WI38 (cell line): ENCODE results near the gene CYP26B1.

Experiments
- H3K4me3 ChIP-seq: 2 replicates; pipeline ENCODE4 v1.5.1; 2011; ENCODE audit warnings: low read depth, mild to moderate bottlenecking, control low read depth, low read length
- TF ChIP-seq, protein P1 (sequence below): IDR thresholded peaks from 2 replicates; pipeline ENCODE4 v1.5.1; 2012; ENCODE audit warnings: low read depth, mild to moderate bottlenecking, control low read depth, low read length

Gene CYP26B1

GRCh38 chr2:72106978-72107377, 40.7 kb downstream of the CYP26B1 start:
- TF ChIP-seq, protein P1, sequence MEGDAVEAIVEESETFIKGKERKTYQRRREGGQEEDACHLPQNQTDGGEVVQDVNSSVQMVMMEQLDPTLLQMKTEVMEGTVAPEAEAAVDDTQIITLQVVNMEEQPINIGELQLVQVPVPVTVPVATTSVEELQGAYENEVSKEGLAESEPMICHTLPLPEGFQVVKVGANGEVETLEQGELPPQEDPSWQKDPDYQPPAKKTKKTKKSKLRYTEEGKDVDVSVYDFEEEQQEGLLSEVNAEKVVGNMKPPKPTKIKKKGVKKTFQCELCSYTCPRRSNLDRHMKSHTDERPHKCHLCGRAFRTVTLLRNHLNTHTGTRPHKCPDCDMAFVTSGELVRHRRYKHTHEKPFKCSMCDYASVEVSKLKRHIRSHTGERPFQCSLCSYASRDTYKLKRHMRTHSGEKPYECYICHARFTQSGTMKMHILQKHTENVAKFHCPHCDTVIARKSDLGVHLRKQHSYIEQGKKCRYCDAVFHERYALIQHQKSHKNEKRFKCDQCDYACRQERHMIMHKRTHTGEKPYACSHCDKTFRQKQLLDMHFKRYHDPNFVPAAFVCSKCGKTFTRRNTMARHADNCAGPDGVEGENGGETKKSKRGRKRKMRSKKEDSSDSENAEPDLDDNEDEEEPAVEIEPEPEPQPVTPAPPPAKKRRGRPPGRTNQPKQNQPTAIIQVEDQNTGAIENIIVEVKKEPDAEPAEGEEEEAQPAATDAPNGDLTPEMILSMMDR: no peak
- no peak overlapping the region for H3K4me3 ChIP-seq

DNA sequence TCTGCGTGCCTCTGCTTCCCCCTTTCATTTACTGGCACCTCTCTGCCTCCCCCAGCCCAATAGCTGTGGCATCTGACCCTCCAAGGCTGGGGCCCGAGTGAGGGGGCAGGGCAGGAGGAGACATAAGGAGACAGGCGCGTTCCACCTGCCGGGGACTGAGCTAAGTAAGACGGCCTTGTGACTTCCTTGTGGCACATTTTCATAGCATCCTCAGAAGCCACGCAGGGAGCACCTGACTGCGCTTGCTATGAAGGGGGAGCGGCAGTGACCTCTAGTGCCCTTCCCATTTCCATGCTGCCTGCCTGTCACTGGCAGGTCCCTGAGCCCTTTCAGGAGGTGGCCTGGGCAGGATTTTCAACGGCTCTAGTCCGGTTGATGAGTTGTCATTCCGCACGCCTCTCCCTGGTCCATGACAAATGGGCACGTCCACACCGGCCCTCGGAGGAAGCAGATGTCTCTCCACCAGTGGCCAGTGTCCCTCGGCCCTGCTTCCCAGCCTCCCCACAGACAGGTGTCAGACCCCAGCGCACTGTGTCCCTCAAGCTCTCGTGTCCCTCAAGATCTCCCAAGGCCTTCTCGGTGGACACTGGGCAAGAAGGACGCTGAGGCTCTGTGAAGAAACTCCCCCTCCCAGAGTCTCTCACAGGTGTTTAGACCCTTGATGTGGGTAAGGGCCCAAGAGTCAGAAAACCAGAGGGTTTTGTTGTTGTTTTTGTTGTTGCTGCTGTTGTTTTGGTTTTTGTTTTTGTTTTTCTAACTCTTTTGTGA, 42.7 kb downstream of the CYP26B1 start:
- TF ChIP-seq, protein P1: no peak
- no peak overlapping the region for H3K4me3 ChIP-seq

GRCh38 chr2:72103690-72104089, 44.0 kb downstream of the CYP26B1 start:
- TF ChIP-seq, protein P1: no peak
- no peak overlapping the region for H3K4me3 ChIP-seq

- TF ChIP-seq, protein P1: no peak
- H3K4me3 ChIP-seq: no peak overlapping the region
Observed at GRCh38 chr2:72103161-72103560, 44.5 kb downstream of the CYP26B1 start.

- H3K4me3 ChIP-seq: no peak overlapping the region
- TF ChIP-seq, protein P1: no peak
Observed at GRCh38 chr2:72098935-72099334, 48.7 kb downstream of the CYP26B1 start.

DNA sequence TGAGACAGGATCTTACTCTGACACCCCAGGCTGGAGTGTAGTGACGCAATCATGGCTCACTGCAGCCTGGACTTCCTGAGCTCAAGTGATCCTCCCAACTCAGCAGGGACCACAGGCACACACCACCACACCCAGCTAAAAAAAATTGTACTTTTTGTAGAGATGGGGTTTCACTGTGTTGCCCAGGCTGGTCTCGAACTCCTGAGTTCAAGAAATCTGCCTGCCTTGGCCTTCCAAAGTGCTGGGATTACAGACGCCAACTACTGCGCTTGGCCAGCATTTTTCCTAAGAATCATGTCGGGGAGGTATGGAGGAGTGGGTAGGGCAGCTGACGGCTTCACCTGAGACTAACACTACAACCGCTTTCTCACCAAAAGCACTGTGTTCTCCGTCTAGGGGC, 50.4 kb downstream of the CYP26B1 start:
- H3K4me3 ChIP-seq: no peak overlapping the region
- TF ChIP-seq, protein P1: no peak

DNA sequence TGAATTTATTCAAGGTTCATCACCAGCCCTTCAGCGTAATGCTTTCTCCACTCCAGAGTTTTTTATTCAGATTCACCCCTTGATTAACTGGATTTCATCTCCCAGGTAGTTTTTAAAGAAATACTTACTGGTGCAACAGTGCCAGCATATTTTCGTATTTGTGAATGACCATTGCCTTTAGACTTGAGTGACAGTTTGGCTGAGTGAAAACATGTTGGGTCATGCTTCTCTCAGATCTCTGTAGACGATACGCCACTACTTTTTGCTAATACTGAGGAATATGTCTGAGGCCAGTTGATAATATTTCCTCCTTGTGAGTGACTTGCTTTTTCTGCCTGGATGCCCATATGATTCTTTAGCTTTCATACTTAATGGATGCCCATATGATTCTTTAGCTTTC, 51.5 kb downstream of the CYP26B1 start:
- TF ChIP-seq, protein P1: no peak
- no peak overlapping the region for H3K4me3 ChIP-seq
